Body of pancreas (tissue), 4 donors: ENCODE data around the gene INA. TPM values are rescaled to one million over a fixed set of nuclear protein-coding genes. Genes with fewer than 3 reads are reported as not detected.

ENCODE experiments used
- ATAC-seq: fragments of 150-250 bp; one replicate; pipeline ENCODE4 v1.9.1; 2016
- DNase-seq, 4 donors: peaks; one replicate each; pipeline ENCODE4 v3.0.0-alpha.2; 2019
- H3K27ac ChIP-seq, 4 donors: fragments of 200-600 bp; sonication (generic); 1 replicate in 3 of 4; 2 replicates in 1 of 4; pipeline versions ENCODE4 v1.5.1 to v1.6.1; 2016 to 2019; ENCODE audit warnings: mild to moderate bottlenecking in 1 of 4, mixed read lengths in 1 of 4, moderate library complexity in 1 of 4
- H3K27me3 ChIP-seq, 2 donors: fragments of 200-600 bp; sonication (generic); one replicate each; pipeline ENCODE4 v1.6.0; 2016; ENCODE audit warnings: mild to moderate bottlenecking in 1 of 2
- H3K36me3 ChIP-seq, 2 donors: fragments of 200-600 bp; sonication (generic); replicated peaks in 1 of 2; 2 replicates each; pipeline ENCODE4 v1.5.1; 2016; ENCODE audit warnings: low read depth in 2 of 2; ENCODE audit not compliant: insufficient read depth in 1 of 2
- H3K4me1 ChIP-seq: fragments of 200-600 bp; sonication (generic); one replicate; pipeline ENCODE4 v1.6.0; 2016
- H3K4me3 ChIP-seq, 2 donors: fragments of 200-600 bp; sonication (generic); 1 replicate in 1 of 2; 2 replicates in 1 of 2; pipeline ENCODE4 v1.5.1; 2016 to 2019
- H3K9me3 ChIP-seq, 3 donors: fragments of 200-600 bp; sonication (generic); 1 replicate in 2 of 3; 2 replicates in 1 of 3; pipeline ENCODE4 v1.5.1; 2016
- CTCF ChIP-seq, 7 experiments: fragments of 450-650 bp in 4 of 7; fragments of 200-600 bp in 3 of 7; sonication (generic) in 3 of 7; IDR thresholded peaks; one replicate each; pipeline ENCODE4 v1.5.1; 2016 to 2019; ENCODE audit warnings: antibody characterized with exemption in 7 of 7
- POLR2A ChIP-seq, 3 donors: fragments of 450-650 bp; IDR thresholded peaks; one replicate each; pipeline ENCODE4 v1.6.1; 2016; ENCODE audit warnings: antibody characterized with exemption in 3 of 3, mild to moderate bottlenecking in 2 of 3
- whole genome bisulfite sequencing, 2 donors: methylation state at CpG; one replicate each; pipeline ENCODE4 v1.1.5; 2017; 5-methylcytosine and 5-hydroxymethylcytosine counted together
- intact Hi-C: fragments of 100-400 bp; cut with DNase I; formaldehyde crosslinking; loops from one replicate; pipeline ENCODE4 v1.15.1; 2023
- small RNA-seq: library from RNA; depleted of rRNA; stranded (forward); fragments of <200 nt; gene quantifications from one replicate; pipeline ENCODE3, GENCODE V24; 2016
- total RNA-seq, 2 donors: library from RNA; depleted of rRNA; stranded (reverse); fragments of >200 nt; gene quantifications; one replicate each; pipeline ENCODE4 v1.1.0, GENCODE V29; 2016

INA gene
- total RNA-seq, 2 donors from 2014 or later: 2.3 to 4.7 TPM

- Histone ChIP-seq H3K27me3 (no peaks in the 10 kb centered on the region), H3K27ac (no peak overlapping the region), H3K4me3 (no peak overlapping the region), H3K4me1 (no peaks in the 10 kb centered on the region), H3K9me3 (no peaks in the 10 kb centered on the region), H3K36me3 (peaks cover 0 to 5% of the 10 kb centered on the region in 2 donors)
- intact Hi-C loops: no loop called here
- no peak for TF ChIP-seq CTCF (IDR thresholded peaks at IDR 0.05)
- TF ChIP-seq POLR2A (IDR thresholded peaks at IDR 0.05): no peak
- ATAC-seq (no peak), DNase-seq (no peak)
Measured at GRCh38 chr10:103334567-103334966, 57.6 kb downstream of the INA start.

- Histone ChIP-seq H3K36me3 (peaks cover 0 to 5% of the 10 kb centered on the region in 2 donors), H3K4me3 (no peak overlapping the region), H3K9me3 (no peaks in the 10 kb centered on the region), H3K4me1 (no peaks in the 10 kb centered on the region), H3K27ac (no peak overlapping the region), H3K27me3 (no peaks in the 10 kb centered on the region)
- no peak for TF ChIP-seq CTCF (IDR thresholded peaks at IDR 0.05)
- no peak for TF ChIP-seq POLR2A (IDR thresholded peaks at IDR 0.05)
- intact Hi-C loops: no loop called here
- WGBS, 2 donors: 91 to 95% methylated on average over 4 of the region's 4 CpGs
- ATAC-seq: no peak
- DNase-seq: no peak
Measured at GRCh38 chr10:103336370-103336769, 59.4 kb downstream of the INA start.

Small RNAs within 50 kb of the gene (small RNA-seq; reads per million reads assigned to genes)
- not detected for gene RNU11-3P

Other genes starting within 250 kb of the INA start
- gene NT5C2, start 83.9 kb upstream of the INA start, total RNA-seq: 10 to 100 TPM; 32.0 to 43.1 TPM
- gene RPEL1, start 31.3 kb upstream of the INA start, total RNA-seq: not detected
- gene PCGF6, start 74.0 kb downstream of the INA start, total RNA-seq: 10 to 100 TPM in 1 of 2 donors, 1 to 10 TPM in 1; 9.6 to 37.9 TPM
- 1 to 10 TPM; 2.0 to 5.7 TPM for gene TAF5, start 90.8 kb downstream of the INA start, total RNA-seq
- gene ATP5MK, start 119.3 kb downstream of the INA start, total RNA-seq: 10 to 100 TPM; 75.5 to 85.6 TPM
- 10 to 100 TPM; 13.0 to 32.0 TPM for gene PDCD11, start 119.5 kb downstream of the INA start, total RNA-seq
- 10 to 100 TPM; 11.4 to 17.8 TPM for gene CALHM2, start 175.2 kb downstream of the INA start, total RNA-seq
- not detected for gene CALHM1, start 181.8 kb downstream of the INA start, total RNA-seq
- gene CALHM3, start 202.1 kb downstream of the INA start, total RNA-seq: under 1 TPM in 1 of 2 donors, not detected in 1; 0.52 TPM
- 10 to 100 TPM; 25.1 to 25.7 TPM for gene NEURL1, start 216.6 kb downstream of the INA start, total RNA-seq